ENCODE data around the gene DUSP8.
"Not testable (repeated sequence)": the region's sequence is repeated elsewhere in the genome, so short reads cannot be mapped to it uniquely, and the experiment has no call there.

GRCh38 chr11:1607156-1607845 lies 35.2 kb upstream of the DUSP8 start:
- not testable (repeated sequence) for TF ChIP-seq CTCF (IDR thresholded peaks at IDR 0.05; ENCODE audit: insufficient read depth, low read length, poor library complexity, severe bottlenecking); EZH2phosphoT487 (conservative IDR thresholded peaks at IDR 0.05; ENCODE audit: low read length)

All from SU-DHL-6 (cell line).